GM23338 (cell line): ENCODE results near the gene MTA2. TPM values are rescaled to one million over a fixed set of nuclear protein-coding genes. Genes with fewer than 3 reads are reported as not detected.

ENCODE experiments used
- ATAC-seq: fragments of 200-7000 bp; cut with Tn5 transposase; 3 replicates; pipeline ENCODE4 v1.9.1; 2020
- DNase-seq: peaks from one replicate; pipeline ENCODE4 v3.0.0-alpha.2; 2015; ENCODE audit warnings: low spot score
- H2AFZ ChIP-seq: fragments of 200-600 bp; sonication (generic); 2 replicates; pipeline ENCODE4 v1.8.0; 2016; ENCODE audit warnings: antibody characterized with exemption, mild to moderate bottlenecking, moderate library complexity
- H3F3A ChIP-seq: fragments of 200-600 bp; sonication (generic); replicated peaks from 2 replicates; pipeline ENCODE4 v1.8.0; 2017; ENCODE audit warnings: antibody characterized with exemption, mixed run types, low read depth
- H3K27ac ChIP-seq: fragments of 200-600 bp; sonication (generic); 2 replicates; pipeline ENCODE4 v1.6.1; 2016; ENCODE audit warnings: low read depth
- H3K27me3 ChIP-seq: fragments of 200-600 bp; sonication (generic); 2 replicates; pipeline ENCODE4 v1.8.0; 2016; ENCODE audit warnings: mild to moderate bottlenecking, mixed run types, moderate library complexity; ENCODE audit not compliant: insufficient read depth
- H3K36me3 ChIP-seq: fragments of 200-600 bp; sonication (generic); 2 replicates; pipeline ENCODE4 v1.8.0; 2016; ENCODE audit warnings: mild to moderate bottlenecking; ENCODE audit not compliant: insufficient read depth
- H3K4me1 ChIP-seq: fragments of 200-600 bp; sonication (generic); 2 replicates; pipeline ENCODE4 v1.8.0; 2016; ENCODE audit warnings: mild to moderate bottlenecking, moderate library complexity; ENCODE audit not compliant: insufficient read depth
- H3K4me2 ChIP-seq: fragments of 200-600 bp; sonication (generic); 2 replicates; pipeline ENCODE4 v1.7.1; 2017; ENCODE audit warnings: mixed run types
- H3K4me3 ChIP-seq: fragments of 200-600 bp; sonication (generic); 2 replicates; pipeline ENCODE4 v1.6.1; 2016; ENCODE audit warnings: mixed run types
- H3K79me2 ChIP-seq: fragments of 200-600 bp; sonication (generic); replicated peaks from 2 replicates; pipeline ENCODE4 v1.8.0; 2017; ENCODE audit warnings: mild to moderate bottlenecking; ENCODE audit not compliant: insufficient read depth
- H3K9me2 ChIP-seq: fragments of 200-600 bp; sonication (generic); 2 replicates; pipeline ENCODE4 v1.8.0; 2017; ENCODE audit not compliant: insufficient read depth
- H4K20me1 ChIP-seq: fragments of 200-600 bp; sonication (generic); replicated peaks from 2 replicates; pipeline ENCODE4 v1.8.0; 2017; ENCODE audit warnings: mild to moderate bottlenecking; ENCODE audit not compliant: insufficient read depth
- H3K27ac Mint-ChIP-seq: 2 replicates; pipeline ENCODE4 v1.8.0; 2020; ENCODE audit warnings: inconsistent platforms, mild to moderate bottlenecking, moderate library complexity, mixed read lengths
- H3K27me3 Mint-ChIP-seq: 3 replicates; pipeline ENCODE4 v1.8.0; 2022; ENCODE audit warnings: low read depth, mild to moderate bottlenecking, moderate library complexity, mixed read lengths, inconsistent platforms; ENCODE audit not compliant: insufficient read depth, poor library complexity
- H3K36me3 Mint-ChIP-seq: 3 replicates; pipeline ENCODE4 v1.8.0; 2021; ENCODE audit warnings: low read depth, mild to moderate bottlenecking, inconsistent platforms, moderate library complexity, mixed read lengths
- H3K4me1 Mint-ChIP-seq: 3 replicates; pipeline ENCODE4 v1.8.0; 2020; ENCODE audit warnings: mild to moderate bottlenecking, inconsistent platforms, mixed read lengths
- H3K4me3 Mint-ChIP-seq: 3 replicates; pipeline ENCODE4 v1.8.0; 2021; ENCODE audit warnings: moderate library complexity, mild to moderate bottlenecking, inconsistent platforms, mixed read lengths
- H3K9me3 Mint-ChIP-seq: 3 replicates; pipeline ENCODE4 v1.8.0; 2020; ENCODE audit warnings: moderate library complexity, mild to moderate bottlenecking, inconsistent platforms, mixed read lengths
- CREB1 ChIP-seq: fragments of 250-450 bp; sonication (Bioruptor Pico); IDR thresholded peaks from 2 replicates; pipeline ENCODE4 v1.5.0; 2020; ENCODE audit warnings: low read depth, mild to moderate bottlenecking, moderate library complexity
- CTCF ChIP-seq, 2 experiments: fragments of 200-600 bp in 1 of 2; sonication (generic) in 1 of 2; conservative IDR thresholded peaks; 2 replicates each; pipeline versions ENCODE4 v1.5.1 to v1.6.1; 2016 to 2017; ENCODE audit warnings: antibody characterized with exemption in 2 of 2, low read depth in 2 of 2, mild to moderate bottlenecking in 2 of 2, moderate library complexity in 1 of 2
- ETS1 ChIP-seq: IDR thresholded peaks from 2 replicates; pipeline ENCODE4 v1.6.1; 2016; ENCODE audit warnings: antibody characterized with exemption
- EZH2phosphoT487 ChIP-seq: fragments of 200-600 bp; sonication (generic); IDR thresholded peaks from one replicate; pipeline ENCODE4 v1.8.1; 2018; ENCODE audit warnings: antibody characterized with exemption; ENCODE audit not compliant: unreplicated experiment
- POLR2AphosphoS5 ChIP-seq: IDR thresholded peaks from 2 replicates; pipeline ENCODE4 v1.6.1; 2016; ENCODE audit warnings: antibody characterized with exemption, low read depth
- REST ChIP-seq: IDR thresholded peaks from one replicate; pipeline ENCODE4 v1.6.1; 2018; ENCODE audit warnings: antibody characterized with exemption; ENCODE audit not compliant: unreplicated experiment
- STAT1 ChIP-seq: IDR thresholded peaks from one replicate; pipeline ENCODE4 v1.6.1; 2016; ENCODE audit warnings: antibody characterized with exemption; ENCODE audit not compliant: unreplicated experiment
- ZNF114 ChIP-seq: fragments of 250-450 bp; sonication (Bioruptor Pico); IDR thresholded peaks from 2 replicates; pipeline ENCODE4 v1.5.0; 2020; ENCODE audit warnings: mild to moderate bottlenecking, moderate library complexity
- ZNF331 ChIP-seq: fragments of 250-450 bp; sonication (Bioruptor Pico); IDR thresholded peaks from 2 replicates; pipeline ENCODE4 v1.5.0; 2020; ENCODE audit warnings: low read depth, mild to moderate bottlenecking, moderate library complexity
- ZNF462 ChIP-seq: fragments of 250-450 bp; sonication (Bioruptor Pico); IDR thresholded peaks from 2 replicates; pipeline ENCODE4 v1.5.0; 2020; ENCODE audit warnings: mild to moderate bottlenecking, moderate library complexity
- polyA plus RNA-seq: library from polyadenylated mRNA; unstranded; fragments of >200 nt; fragmentation: Nextera tagmentation; extraction: Ambion mirVana; gene quantifications from 2 replicates; pipeline ENCODE4 v1.2.1, GENCODE V29; 2016
- total RNA-seq: library from RNA; depleted of rRNA; stranded (reverse); fragments of >200 nt; shearing (Covaris generic); gene quantifications from 2 replicates; pipeline ENCODE4 v1.2.3, GENCODE V29; 2014

Gene MTA2
- total and polyA plus RNA-seq, 2 experiments from 2014 or later: 22.9 to 102 TPM

GRCh38 chr11:62592146-62592815 lies 9.4 kb downstream of the MTA2 start:
- peak overlapping the region; percentile 98 for H3K4me3 Mint-ChIP-seq
- H2AFZ ChIP-seq: peak overlapping the region; percentile 9; the same call in 1 of the 2 replicates
- H3K4me1 Mint-ChIP-seq: peaks cover 18% of the 10 kb centered on the region
- TF ChIP-seq REST (no peak), ZNF114 (no peak), CTCF (conservative IDR thresholded peaks at IDR 0.05; ENCODE audit: low read depth in 2 of 2) (no peak), ETS1 (no peak), STAT1 (no peak), EZH2phosphoT487 (no peak), ZNF462 (no peak), CREB1 (CRISPR knock-in tag) (no peak), POLR2AphosphoS5 (no peak), ZNF331 (CRISPR knock-in tag) (no peak)
- H3K4me3 ChIP-seq: peak overlapping the region; percentile 63
- H3K4me2 ChIP-seq: peak overlapping the region; percentile 92
- H4K20me1 ChIP-seq: peaks cover 17% of the 10 kb centered on the region
- H3K27me3 ChIP-seq: no peaks in the 10 kb centered on the region
- no peak for DNase-seq
- H3K4me1 ChIP-seq: peaks cover 12% of the 10 kb centered on the region; the same call in 1 of the 2 replicates
- peak; percentile 14 for ATAC-seq
- H3K36me3 ChIP-seq: peaks cover 35% of the 10 kb centered on the region
- peaks cover 64% of the 10 kb centered on the region for H3K36me3 Mint-ChIP-seq
- peak overlapping the region; percentile 94 for H3K27ac Mint-ChIP-seq
- H3F3A ChIP-seq: peaks cover 57% of the 10 kb centered on the region
- peaks cover 4% of the 10 kb centered on the region; the same call in 2 of the 3 replicates for H3K9me3 Mint-ChIP-seq
- H3K27me3 Mint-ChIP-seq: peaks cover 27% of the 10 kb centered on the region
- peaks cover 19% of the 10 kb centered on the region for H3K79me2 ChIP-seq
- H3K27ac ChIP-seq: 0 out of 2 replicates have a peak overlapping the region, but pooled peaks have one; percentile 75
- H3K9me2 ChIP-seq: no peaks in the 10 kb centered on the region
